KBM-7 (cell line): ENCODE results near the gene SAMM50.

Experiments
- DNase-seq: peaks from one replicate; pipeline ENCODE4 v3.0.0-alpha.2; 2015
- in situ Hi-C: fragments of 300-500 bp; cut with MboI; formaldehyde crosslinking; loops from 2 replicates; pipeline ENCODE4 v1.14.3; 2020; ENCODE audit warnings: low sequenced_read_pairs, low pct_unique_long_range_greater_than_20kb, mixed read lengths

SAMM50 gene

GRCh38 chr22:43972931-43973462 is 17.8 kb downstream of the SAMM50 start:
- in situ Hi-C loops, result no loop called here
- no peak for DNase-seq

GRCh38 chr22:43974028-43974545 is 18.8 kb downstream of the SAMM50 start:
- DNase-seq, result no peak
- in situ Hi-C loops, result no loop called here

- DNase-seq, result no peak
- in situ Hi-C loops, result no loop called here
These were observed 19.8 kb downstream of the SAMM50 start for GRCh38 chr22:43975041-43975440.

- no peak for DNase-seq
- in situ Hi-C loops, result no loop called here
These were observed 21.9 kb downstream of the SAMM50 start for GRCh38 chr22:43976861-43977795.

- no peak for DNase-seq
- in situ Hi-C loops, result no loop called here
These were observed 23.3 kb downstream of the SAMM50 start for GRCh38 chr22:43978558-43978957.

GRCh38 chr22:43980579-43980978 is 25.3 kb downstream of the SAMM50 start:
- DNase-seq, result no peak
- in situ Hi-C loops, result no loop called here

- in situ Hi-C loops, result no loop called here
- DNase-seq, result no peak
These were observed 25.8 kb downstream of the SAMM50 start for GRCh38 chr22:43980996-43981395.

- no peak for DNase-seq
- in situ Hi-C loops, result no loop called here
These were observed 28.6 kb downstream of the SAMM50 start for GRCh38 chr22:43983808-43984207.

GRCh38 chr22:43985532-43985931 is 30.3 kb downstream of the SAMM50 start:
- in situ Hi-C loops, result no loop called here
- no peak for DNase-seq

- in situ Hi-C loops, result no loop called here
- no peak for DNase-seq
These were observed 33.0 kb downstream of the SAMM50 start for GRCh38 chr22:43988116-43988820.

GRCh38 chr22:43988960-43989359 is 33.7 kb downstream of the SAMM50 start:
- no peak for DNase-seq
- in situ Hi-C loops, result no loop called here

- no peak for DNase-seq
- in situ Hi-C loops, result no loop called here
These were observed 34.8 kb downstream of the SAMM50 start for GRCh38 chr22:43990044-43990443.

GRCh38 chr22:43991316-43992020 is 36.2 kb downstream of the SAMM50 start:
- in situ Hi-C loops, result no loop called here
- no peak for DNase-seq

- DNase-seq, result no peak
- in situ Hi-C loops, result no loop called here
These were observed 37.1 kb downstream of the SAMM50 start for GRCh38 chr22:43992331-43992821.

- DNase-seq, result peak; percentile 71
- in situ Hi-C loops, result no loop called here
These were observed 38.0 kb downstream of the SAMM50 start for GRCh38 chr22:43993072-43993760.

GRCh38 chr22:43994006-43994405 is 38.8 kb downstream of the SAMM50 start:
- in situ Hi-C loops, result no loop called here
- no peak for DNase-seq

- in situ Hi-C loops, result no loop called here
These were observed 39.2 kb downstream of the SAMM50 start for GRCh38 chr22:43994416-43994815.

GRCh38 chr22:43995057-43995685 is 39.9 kb downstream of the SAMM50 start:
- in situ Hi-C loops, result no loop called here
- no peak for DNase-seq

More at GRCh38 chr22:43994416-43994815, 39.2 kb downstream of the SAMM50 start:
- DNase-seq, result no peak
